IPS DF 4.7 (cell line): Measurements from ENCODE around the gene ERFL.
"Not testable (repeated sequence)": the region's sequence is repeated elsewhere in the genome, so short reads cannot be mapped to it uniquely, and the experiment has no call there.

Source experiments
- DNase-seq: peaks from one replicate; pipeline ENCODE4 v3.0.0-alpha.2; 2013; ENCODE audit warnings: low spot score; ENCODE audit errors: extremely low read depth

ERFL gene

DNA sequence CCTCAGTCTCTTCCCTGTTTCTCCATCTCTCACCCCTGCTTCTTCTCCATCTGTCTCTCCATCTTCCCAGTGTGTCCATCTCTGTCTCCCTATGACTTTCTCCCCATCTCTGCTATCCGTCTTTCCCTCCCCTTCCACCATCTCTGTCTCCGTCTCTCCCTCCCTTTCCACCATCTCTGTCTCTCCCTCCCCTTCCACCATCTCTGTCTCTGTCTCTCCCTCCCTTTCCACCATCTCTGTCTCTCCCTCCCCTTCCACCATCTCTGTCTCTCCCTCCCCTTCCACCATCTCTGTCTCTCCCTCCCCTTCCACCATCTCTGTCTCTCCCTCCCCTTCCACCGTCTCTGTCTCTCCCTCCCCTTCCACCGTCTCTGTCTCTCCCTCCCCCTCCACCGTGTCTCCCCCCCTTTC is 13.8 kb downstream of the ERFL start:
- not testable (repeated sequence) for DNase-seq

DNA sequence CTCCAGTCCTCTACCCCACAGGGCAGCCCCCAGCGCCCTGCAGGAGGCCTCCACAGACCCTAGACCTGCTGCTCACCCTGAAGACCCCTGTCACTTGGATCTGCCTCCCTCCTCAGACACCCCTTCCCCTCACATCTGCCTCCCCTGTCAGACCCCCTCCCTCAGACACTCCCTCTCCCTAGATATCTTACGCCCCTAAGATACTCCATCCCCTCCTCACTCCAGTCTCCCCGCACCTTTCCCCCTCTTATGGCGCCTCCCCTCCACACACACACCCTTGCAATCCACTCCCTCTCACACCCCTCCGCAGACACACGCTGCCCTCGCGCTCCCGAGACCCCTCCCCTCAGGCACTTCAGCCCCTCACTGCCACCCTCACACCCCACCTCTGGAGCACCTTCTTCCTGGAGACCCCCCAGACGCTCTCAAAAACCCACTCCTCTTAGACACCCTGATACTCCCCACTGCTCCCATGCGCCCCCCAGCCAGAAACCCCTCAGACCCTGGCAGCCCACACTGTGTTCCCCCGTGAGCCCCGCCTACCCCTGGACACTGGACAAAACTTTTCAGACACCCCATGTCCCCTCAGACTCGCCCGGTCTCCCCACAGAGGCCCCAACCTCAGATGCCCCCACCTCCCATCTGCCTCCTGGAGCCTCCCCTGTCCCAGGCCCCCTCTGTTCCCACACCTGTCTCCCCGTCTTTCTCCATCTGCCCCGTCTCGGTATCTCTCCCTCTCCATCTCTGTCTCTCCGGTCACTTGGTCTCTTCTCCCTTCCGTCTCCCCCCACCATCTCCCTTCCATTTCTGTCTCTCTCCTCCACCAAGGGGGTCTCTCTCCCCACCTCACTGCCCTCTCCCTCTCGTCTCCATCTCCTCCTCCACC is 14.5 kb downstream of the ERFL start:
- no peak for DNase-seq

- DNase-seq, result no peak
Measured at GRCh38 chr19:41912899-41913537, 15.2 kb downstream of the ERFL start.

DNA sequence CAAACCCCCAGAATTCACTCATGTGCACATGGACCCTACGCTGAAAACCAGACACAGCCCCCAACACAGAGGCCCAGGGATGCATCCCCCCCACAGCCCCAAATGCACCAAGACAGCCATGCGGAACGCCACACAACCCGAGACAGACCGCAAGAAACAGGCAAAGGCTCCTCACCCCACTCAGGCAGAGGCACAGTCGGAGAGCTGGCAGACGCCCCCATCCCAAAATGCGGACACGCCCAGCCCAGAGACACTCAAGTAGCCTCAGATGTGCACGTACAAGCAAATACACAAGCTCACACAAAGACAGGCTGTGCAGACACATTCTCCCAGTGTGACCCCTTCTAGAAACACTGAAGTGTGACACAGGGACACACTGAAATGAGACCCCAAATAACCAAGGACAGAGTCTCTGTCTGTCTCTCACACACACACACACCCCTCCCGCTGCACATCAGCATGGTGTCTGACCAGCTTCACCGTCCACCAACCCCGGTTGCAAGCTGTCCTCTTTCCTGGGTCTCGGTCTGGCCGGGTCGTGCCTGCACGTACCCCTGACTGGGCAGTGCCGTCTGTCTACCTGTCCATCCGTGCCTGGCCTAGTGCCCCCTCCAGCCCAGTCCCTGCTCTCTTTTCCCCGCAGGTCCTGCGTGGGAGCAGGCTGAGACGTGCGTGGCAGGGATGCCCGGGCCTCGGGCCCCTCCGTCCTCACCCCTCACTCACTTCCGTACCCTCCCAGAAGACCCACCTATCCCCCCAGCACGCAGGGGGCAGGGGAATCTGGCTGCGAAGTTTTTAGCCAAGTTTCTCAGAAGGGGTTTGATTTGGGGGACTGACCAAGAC is 16.1 kb downstream of the ERFL start:
- DNase-seq, result no peak

DNA sequence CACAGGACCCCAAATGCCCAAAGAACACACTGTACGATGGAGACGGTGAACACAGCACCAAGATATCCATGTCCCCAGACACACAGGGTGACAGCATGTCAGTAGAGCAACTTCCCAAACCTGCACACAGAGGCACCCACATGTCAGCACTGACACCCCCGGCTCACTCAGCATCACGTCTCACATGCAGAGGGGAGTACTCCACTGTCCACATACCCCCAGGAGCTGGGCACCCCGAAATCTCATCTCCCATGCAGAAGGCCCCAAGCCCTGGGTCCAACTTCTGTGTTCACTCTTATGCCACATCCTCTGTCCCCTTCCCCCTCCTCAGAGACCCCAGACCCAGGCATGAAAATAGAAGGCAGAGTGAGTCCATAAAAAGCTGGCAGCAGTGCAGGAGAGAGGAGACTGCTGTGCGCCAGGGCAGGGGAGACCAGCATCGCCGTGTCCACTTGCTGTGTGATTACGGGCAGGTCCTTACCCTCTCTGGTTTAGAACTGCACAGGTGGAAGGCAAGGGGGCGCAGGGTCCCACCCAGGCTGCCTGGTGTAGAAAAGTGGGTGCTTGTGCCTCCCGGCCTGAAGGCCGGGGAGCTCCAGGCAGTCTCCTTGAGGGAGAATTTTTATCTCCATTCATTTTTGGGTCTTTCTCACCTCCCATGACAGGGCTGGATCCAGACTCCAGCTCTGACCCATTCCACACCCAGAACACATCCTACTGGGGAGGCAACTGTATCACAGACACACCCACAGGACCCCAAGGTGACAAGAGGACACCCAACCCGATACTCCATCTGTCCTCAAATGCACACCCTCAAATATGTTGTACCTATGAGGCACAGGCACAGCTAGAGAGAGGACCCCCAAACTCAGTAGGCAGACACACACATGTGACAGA is 17.0 kb downstream of the ERFL start:
- no peak for DNase-seq

DNA sequence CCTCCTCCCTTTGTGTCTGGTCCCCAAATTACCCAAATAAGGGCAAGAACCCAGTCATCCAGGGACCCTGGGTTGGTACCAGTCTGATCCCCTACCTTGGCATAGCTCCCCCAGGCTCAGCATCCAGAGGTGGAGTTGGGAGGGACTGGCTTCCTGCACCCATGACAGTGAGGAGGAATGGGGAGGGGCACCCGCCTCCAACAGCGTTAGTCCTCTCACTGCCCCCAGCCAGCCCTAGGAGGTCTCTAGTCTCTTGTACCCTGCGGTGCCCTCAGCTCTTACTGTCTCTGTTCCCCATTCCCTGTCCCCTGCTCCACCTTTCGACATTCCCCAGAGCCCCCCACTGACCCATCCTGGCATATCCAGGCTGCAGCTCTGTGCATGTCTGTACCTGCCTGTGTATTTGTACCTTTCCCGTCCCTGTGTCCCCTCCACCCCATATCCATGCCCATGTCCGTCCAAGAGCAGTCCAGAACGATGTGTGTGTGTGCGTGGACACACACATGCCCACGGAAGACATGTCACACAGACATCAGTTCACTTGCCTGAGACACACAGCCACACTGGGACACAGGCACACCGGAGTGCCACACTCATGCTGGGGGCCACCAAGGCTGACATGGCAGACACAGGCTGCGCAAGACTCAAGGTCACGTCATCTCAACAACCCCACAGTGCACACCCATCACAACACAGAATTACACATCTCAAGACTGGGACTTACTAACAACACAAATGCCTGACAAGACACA is 17.8 kb downstream of the ERFL start:
- DNase-seq, result no peak

- no peak for DNase-seq
Measured at GRCh38 chr19:41909706-41910105, 18.5 kb downstream of the ERFL start.

DNA sequence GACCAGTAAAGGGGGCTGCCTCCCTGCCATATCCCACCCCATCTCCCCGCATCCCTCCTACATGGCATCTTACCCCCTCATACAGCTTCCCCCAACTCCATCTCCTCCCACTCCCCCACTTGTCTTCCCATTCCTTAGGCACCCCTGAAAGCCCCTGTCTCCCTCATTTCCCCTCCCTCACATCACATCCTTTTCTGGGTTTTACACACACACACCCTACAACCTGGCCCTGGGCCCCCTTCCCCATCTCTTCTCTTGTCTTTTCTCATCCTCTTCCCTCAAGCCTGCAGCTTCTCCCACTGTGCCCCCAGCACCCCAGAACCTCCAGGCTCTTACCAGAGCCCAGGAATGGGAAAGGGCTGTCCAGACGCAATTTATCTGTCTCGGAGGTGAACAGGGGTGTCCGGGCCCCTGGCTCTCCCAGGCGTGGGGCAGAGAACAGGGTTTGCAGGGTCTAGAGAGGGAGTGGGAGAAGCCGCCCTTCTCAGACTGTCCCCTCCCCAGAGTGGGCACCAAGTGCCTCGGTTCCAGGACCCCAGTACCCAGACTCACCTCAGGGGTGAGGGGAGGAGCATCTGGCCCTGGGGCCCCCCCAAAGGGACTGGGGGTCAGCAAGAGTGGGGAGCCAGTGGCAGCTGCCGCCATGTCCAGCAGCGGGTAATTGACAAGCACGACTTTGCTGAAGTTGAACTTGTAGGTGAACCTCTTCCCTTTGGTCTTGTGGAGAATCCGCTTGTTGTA is 19.4 kb downstream of the ERFL start:
- no peak for DNase-seq

DNA sequence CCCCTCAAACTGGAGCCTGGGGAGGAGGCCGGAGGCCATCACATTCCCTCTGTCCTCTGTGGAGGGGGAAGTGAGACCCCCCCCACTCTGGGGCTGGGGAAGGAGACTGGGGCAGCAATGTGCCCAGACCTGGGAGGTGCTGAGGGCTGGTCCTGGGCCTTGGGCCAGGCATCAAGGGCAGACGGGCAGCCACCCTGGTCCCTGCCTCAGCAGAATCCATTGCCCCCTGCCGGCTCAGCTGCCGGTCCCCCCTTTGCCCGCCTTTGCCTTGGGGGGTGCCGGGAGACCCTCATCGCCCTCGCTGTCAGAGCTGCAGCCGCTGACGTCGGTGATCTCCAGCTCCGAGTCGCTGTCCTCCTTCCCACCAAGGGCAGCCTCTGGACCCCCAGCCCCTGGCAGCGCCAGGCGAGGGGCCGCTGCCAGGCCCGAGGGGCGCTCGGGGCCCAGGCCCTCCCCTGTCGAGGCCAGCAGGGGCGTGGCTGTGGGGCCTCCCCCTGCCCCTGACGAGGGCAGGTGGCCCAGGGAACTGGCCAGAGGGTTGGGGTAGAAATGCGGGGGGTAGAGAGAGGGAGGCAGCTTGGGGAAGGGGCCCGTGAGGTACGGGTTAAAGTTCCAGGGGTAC is 20.1 kb downstream of the ERFL start:
- no peak for DNase-seq

DNA sequence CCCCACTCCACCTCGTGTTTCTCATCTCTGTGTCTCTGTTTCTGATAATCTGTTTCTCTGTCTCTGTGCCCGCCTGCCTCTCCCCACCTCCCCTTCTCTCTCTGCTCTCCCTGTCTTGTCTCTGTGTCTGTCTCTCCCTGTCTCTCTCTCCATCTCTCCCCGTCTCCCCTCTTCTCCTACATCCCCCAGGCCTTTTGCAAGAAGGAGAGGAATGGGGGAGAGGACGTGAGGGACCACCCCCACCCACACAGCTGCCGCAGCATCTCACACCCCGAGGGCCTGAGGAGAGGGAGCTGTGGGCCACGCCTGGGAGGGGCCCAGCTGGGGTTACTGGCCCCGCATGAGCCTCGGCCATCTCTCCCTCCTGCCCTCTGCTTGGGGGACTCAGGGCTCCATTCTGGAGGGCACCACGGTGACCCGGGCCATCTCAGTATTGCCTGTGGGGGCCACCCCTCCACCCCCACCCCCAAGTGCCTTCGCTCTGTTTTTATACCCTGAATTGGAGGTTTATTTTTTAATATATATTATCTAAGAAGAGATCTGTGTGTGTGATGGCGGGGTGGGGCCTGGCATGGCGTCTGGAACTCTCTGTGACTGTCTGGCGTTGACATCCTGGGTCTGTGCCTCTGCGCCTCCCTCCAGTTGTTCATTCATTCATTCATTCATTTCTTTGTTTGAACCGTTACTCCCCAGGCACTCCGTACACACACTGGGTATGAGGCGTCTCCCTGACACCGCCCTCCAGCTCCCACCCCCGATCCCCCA is 21.2 kb downstream of the ERFL start:
- DNase-seq, result no peak

DNA sequence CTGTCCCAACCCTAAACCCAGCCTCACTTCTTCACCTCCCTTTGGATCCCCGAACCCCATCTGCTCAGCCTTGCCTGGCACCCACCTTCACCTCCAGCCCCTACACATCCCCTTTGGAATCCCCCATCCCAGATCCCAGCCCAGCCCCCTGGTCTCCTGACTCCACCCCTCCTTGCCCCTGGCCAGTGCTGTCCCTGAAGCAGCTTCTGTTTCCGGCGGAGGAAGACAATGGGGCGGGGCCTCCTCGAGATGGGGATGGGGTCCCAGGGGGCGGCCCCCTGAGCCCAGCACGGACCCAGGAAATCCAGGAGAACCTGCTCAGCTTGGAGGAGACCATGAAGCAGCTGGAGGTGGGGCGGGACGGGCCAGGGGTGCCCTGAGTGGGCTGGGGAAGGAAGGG is 22.0 kb downstream of the ERFL start:
- DNase-seq, result no peak

DNA sequence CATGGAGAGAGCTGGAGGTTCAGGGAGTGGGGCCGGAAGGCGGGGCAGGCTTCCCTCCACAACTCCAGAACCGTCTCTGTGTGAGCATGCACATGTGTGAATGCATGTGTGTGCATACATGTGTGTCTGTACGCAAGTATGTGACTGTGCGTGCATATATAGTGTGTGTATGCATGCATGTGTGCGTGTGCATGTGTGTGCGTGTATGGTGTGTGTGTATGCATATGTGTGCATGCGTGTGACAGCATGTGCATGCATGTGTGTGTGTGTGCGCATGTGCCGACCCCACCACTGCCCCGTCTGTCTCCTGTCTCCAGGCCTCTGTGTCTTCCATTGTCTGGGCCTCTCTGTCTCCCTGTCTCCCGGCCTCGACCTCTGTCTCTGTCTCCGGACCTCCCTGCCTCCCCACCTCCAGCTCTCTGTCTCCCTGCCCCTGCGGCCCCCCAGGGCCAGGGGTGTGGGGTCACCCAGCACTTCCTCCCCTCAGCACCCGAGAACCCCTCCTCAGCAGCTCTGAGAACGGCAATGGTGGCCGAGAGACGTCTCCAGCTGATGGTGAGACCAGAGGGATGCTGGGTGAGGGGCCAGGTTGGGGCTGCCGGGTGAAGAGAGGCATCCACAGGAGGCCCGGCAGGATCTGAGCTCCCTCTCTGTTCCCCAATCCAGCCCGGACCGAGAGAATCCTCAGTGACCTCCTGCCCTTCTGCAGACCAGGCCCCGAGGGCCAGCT is 22.8 kb downstream of the ERFL start:
- DNase-seq, result no peak

DNA sequence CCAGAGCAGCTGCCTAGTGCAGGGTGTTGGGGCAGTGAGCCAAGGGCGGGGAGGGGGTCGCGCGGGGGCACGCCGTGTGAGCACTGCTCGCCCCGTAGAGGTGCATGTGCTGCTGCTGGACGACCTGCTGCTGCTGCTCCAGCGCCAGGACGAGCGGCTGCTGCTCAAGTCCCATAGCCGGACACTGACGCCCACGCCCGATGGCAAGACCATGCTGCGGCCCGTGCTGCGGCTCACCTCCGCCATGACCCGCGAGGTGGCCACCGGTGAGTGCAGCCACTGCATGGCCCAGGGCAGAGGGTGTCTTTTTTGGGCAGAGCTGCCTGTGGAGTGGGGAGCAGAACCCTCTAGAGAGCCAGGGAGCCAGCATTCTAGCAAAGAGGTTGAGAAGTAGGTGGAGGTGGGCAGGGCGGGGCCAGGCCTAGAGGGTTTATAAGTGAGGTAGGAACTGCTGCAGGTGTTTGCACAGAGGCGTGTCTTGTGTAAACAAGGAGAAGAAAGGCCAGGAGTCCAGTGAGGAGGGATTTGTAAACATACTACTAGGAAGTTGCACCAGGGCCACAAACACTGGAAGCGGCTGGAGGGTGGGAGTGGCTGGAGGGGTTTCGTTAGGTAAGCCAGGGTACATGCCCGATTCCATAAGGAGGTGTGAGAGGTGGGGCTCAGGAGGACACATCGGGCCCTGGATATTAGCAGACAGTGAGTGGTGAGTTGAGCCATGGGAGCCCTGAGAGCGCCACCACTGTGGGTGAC is 24.0 kb downstream of the ERFL start:
- no peak for DNase-seq

DNA sequence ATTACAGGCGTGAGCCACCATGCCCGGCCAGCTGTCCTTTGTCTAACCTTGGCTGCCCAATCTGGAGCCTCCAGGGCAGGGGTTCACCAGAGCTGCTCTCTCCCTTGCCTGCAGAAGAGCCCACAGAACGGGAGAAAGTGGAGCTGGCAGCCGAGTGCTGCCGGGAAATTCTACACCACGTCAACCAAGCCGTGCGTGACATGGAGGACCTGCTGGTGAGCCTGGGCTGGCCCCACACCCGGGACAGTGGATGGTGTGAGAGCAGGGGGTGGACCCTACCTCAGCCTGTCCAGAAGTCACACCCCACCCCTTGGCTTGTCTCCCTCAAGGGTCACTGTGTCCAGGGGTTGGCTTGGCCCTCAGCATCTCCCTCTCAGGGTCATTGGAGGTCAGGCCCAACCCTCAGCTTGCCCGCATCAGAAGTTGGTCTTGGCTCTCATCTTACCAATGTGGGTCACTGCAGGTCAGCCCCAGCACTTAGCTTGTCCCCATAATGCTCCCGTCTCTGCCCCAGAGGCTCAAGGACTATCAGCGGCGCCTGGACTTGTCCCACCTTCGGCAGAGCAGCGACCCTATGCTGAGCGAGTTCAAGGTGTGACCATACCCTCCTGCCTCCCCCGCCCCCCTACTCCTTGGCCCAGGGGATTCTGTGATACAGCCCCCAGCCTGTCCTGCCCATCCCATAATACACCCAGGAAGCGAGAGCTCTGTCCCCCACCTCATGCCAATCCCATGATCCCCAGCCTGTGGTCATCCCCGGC is 24.9 kb downstream of the ERFL start:
- no peak for DNase-seq

DNA sequence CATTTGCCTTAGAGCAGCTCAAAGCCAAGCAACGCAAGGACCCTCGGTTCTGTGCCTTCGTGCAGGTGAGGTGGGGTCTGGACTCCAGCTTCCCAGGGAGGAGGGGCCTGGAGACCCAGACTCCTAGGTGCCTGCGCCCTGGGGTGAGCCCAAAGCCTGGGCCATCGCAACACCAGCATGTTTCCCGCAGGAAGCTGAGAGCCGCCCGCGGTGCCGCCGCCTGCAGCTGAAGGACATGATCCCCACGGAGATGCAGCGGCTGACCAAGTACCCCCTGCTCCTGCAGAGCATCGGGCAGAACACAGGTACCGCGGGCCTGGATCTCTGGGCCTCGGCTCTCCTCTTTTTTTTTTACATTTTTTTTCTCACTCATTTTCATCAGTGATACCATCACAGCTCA is 25.7 kb downstream of the ERFL start:
- DNase-seq, result no peak

DNA sequence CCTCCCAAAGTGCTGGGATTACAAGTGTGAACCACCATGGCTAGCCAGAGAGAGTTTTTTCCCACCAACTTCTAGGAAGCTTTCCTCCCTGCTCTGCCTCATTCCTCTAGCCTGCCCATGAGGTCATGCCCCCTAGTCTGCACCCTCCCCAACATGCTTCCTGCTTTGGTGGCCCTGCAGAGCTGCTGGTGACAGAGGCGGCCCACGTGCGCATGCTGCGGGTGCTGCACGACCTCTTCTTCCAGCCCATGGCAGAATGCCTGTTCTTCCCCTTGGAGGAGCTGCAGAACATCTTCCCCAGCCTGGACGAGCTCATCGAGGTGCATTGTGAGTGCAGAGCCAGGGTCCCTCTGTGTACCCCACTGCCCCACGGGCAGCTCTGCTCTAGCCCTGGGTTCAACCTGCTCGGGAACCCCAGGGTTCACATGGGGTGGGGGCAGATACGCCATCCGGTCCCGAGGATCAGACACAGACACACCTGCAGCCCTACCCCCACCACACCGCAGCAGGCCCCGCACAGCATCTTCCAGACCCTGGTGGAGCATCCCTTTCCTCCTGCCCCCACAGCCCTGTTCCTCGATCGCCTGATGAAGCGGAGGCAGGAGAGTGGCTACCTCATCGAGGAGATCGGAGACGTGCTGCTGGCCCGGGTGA is 26.4 kb downstream of the ERFL start:
- no peak for DNase-seq
